Uterus (tissue), 4 donors: Measurements from ENCODE around the gene GSK3B. TPM values are rescaled to one million over a fixed set of nuclear protein-coding genes. Genes with fewer than 3 reads are reported as not detected.

Source experiments
- DNase-seq, 2 donors: peaks; one replicate each; pipeline ENCODE4 v3.0.0-alpha.2; 2019 to 2020
- H3K27ac ChIP-seq, 2 donors: fragments of 200-600 bp; sonication (generic); 1 replicate in 1 of 2; 2 replicates in 1 of 2; pipeline ENCODE4 v1.5.1; 2016 to 2018
- H3K27me3 ChIP-seq, 2 donors: fragments of 200-600 bp; sonication (generic); one replicate each; pipeline ENCODE4 v1.5.1; 2018 to 2019; ENCODE audit warnings: control low read depth in 1 of 2
- H3K36me3 ChIP-seq, 2 donors: fragments of 200-600 bp; sonication (generic); one replicate each; pipeline ENCODE4 v1.5.1; 2019; ENCODE audit warnings: control low read depth in 1 of 2
- H3K4me1 ChIP-seq, 2 donors: fragments of 200-600 bp; sonication (generic); one replicate each; pipeline ENCODE4 v1.5.1; 2018 to 2019; ENCODE audit warnings: control low read depth in 1 of 2
- H3K4me3 ChIP-seq, 2 donors: fragments of 200-600 bp; sonication (generic); 1 replicate in 1 of 2; 2 replicates in 1 of 2; pipeline ENCODE4 v1.5.1; 2018 to 2019; ENCODE audit warnings: mild to moderate bottlenecking in 1 of 2
- H3K9me3 ChIP-seq, 2 donors: fragments of 200-600 bp; sonication (generic); one replicate each; pipeline ENCODE4 v1.5.1; 2019; ENCODE audit warnings: control low read depth in 1 of 2
- CTCF ChIP-seq, 4 experiments: fragments of 200-600 bp in 2 of 4; fragments of 450-650 bp in 2 of 4; sonication (generic) in 2 of 4; IDR thresholded peaks; one replicate each; pipeline ENCODE4 v1.5.1; 2016 to 2019; ENCODE audit warnings: antibody characterized with exemption in 4 of 4, mild to moderate bottlenecking in 2 of 4, moderate library complexity in 1 of 4
- POLR2A ChIP-seq, 2 donors: fragments of 450-650 bp; IDR thresholded peaks; one replicate each; pipeline ENCODE4 v1.6.1; 2016; ENCODE audit warnings: antibody characterized with exemption in 2 of 2, mild to moderate bottlenecking in 1 of 2, moderate library complexity in 1 of 2
- intact Hi-C: fragments of 100-400 bp; cut with DNase I; formaldehyde crosslinking; loops from one replicate; pipeline ENCODE4 v1.15.1; 2023; ENCODE audit warnings: low total_unique reads
- total RNA-seq, 4 donors: library from RNA; depleted of rRNA in 3 of 4; stranded (reverse); fragments of >200 nt in 3 of 4; gene quantifications; one replicate each; pipeline versions ENCODE4 v1.1.0 to v1.2.4, GENCODE V29; 2014 to 2023
- donor health status: DM: yes; HTN: yes; CAD: no.

The GSK3B gene
- total RNA-seq, 4 donors from 2014 or later, result 13.5 to 53.8 (median 31.3) TPM

DNA sequence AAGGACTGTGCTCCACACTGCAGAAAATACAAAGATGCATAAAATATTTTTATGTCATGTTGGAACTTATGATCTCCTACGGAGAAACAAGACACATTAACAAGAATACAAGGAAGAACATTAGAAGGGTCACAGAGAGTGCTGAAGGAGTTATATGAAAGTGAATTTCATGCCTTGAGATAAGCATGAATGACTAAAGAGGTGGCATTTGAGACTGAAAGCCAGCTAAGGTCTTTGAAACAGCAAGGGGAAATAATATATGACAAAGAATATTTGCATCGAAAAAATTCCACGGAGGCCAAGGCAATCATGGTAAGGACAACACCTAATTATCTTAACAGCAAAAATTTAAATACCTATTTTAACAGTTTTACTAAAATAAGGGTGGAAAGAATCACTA, 12.5 kb downstream of the GSK3B start:
- H3K4me1 ChIP-seq, result no peaks in the 10 kb centered on the region
- no peak overlapping the region for H3K27ac ChIP-seq
- H3K9me3 ChIP-seq, result no peaks in the 10 kb centered on the region
- TF ChIP-seq CTCF (IDR thresholded peaks at IDR 0.05) (no peak), POLR2A (IDR thresholded peaks at IDR 0.05) (no peak)
- no peak for DNase-seq
- no peak overlapping the region for H3K4me3 ChIP-seq
- H3K36me3 ChIP-seq, result no peaks in the 10 kb centered on the region
- intact Hi-C loops, result no loop called here
- H3K27me3 ChIP-seq, result no peaks in the 10 kb centered on the region

GRCh38 chr3:120080836-120081235, 13.4 kb downstream of the GSK3B start:
- TF ChIP-seq POLR2A (IDR thresholded peaks at IDR 0.05) (no peak), CTCF (IDR thresholded peaks at IDR 0.05) (no peak)
- intact Hi-C loops, result no loop called here
- H3K27me3 ChIP-seq, result no peaks in the 10 kb centered on the region
- H3K9me3 ChIP-seq, result no peaks in the 10 kb centered on the region
- no peak overlapping the region for H3K27ac ChIP-seq
- DNase-seq, result no peak
- peaks cover 0 to under 1% of the 10 kb centered on the region in 2 donors for H3K4me1 ChIP-seq
- H3K4me3 ChIP-seq, result no peak overlapping the region
- H3K36me3 ChIP-seq, result no peaks in the 10 kb centered on the region

- intact Hi-C loops, result no loop called here
- Histone ChIP-seq H3K4me1 (peaks cover 0 to 5% of the 10 kb centered on the region in 2 donors), H3K27me3 (peaks cover 0 to 4% of the 10 kb centered on the region in 2 donors), H3K27ac (no peak overlapping the region), H3K36me3 (no peaks in the 10 kb centered on the region), H3K9me3 (no peaks in the 10 kb centered on the region), H3K4me3 (no peak overlapping the region)
- TF ChIP-seq POLR2A (IDR thresholded peaks at IDR 0.05), result no peak
- DNase-seq, result no peak
Measured at GRCh38 chr3:120077731-120078130, 16.5 kb downstream of the GSK3B start.

DNA sequence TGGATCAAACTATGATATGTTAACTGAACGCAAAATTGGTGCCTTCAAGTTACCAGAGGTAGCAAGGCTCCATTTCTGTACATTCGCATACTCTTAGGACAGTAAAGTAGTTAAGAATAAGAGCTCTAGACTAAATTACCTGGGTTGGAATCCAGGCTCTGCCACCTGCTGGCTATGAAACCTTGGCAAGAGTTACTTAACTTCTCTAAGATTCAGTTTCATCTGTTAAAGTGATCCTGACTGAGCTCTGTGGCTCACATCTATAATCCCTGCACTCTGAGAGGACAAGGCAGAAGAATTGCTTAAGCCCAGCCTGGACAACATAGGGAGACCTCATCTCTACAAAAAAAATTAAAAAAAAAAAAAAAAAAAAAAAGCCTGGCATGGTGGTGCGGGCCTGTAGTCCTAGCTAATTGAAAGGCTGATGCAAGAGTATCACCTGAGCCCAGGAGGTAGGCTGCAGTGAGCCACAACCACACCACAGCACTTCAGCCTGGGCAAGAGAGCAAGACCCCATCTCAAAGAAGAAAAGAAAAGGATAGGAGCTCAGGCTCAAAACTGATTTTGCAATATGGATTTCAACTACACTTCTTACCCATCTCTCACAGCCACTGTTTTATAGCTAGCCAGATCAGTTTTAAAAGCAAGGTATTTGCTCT, 21.3 kb downstream of the GSK3B start:
- Histone ChIP-seq H3K36me3 (no peaks in the 10 kb centered on the region), H3K27me3 (peaks cover 0 to 4% of the 10 kb centered on the region in 2 donors), H3K9me3 (no peaks in the 10 kb centered on the region), H3K4me3 (no peak overlapping the region), H3K4me1 (peaks cover 0 to 5% of the 10 kb centered on the region in 2 donors), H3K27ac (no peak overlapping the region)
- DNase-seq, result no peak
- intact Hi-C loops, result no loop called here
- TF ChIP-seq CTCF (IDR thresholded peaks at IDR 0.05) (no peak), POLR2A (IDR thresholded peaks at IDR 0.05) (no peak)

- DNase-seq, result no peak
- intact Hi-C loops, result no loop called here
- Histone ChIP-seq H3K27ac (no peak overlapping the region), H3K4me1 (peaks cover 0 to 5% of the 10 kb centered on the region in 2 donors), H3K4me3 (no peak overlapping the region), H3K9me3 (no peaks in the 10 kb centered on the region), H3K27me3 (peaks cover 0 to 4% of the 10 kb centered on the region in 2 donors), H3K36me3 (no peaks in the 10 kb centered on the region)
- TF ChIP-seq POLR2A (IDR thresholded peaks at IDR 0.05) (no peak), CTCF (IDR thresholded peaks at IDR 0.05) (no peak)
Measured at GRCh38 chr3:120071259-120071658, 23.0 kb downstream of the GSK3B start.
